Measurements from ENCODE around the gene CFAP77.

Gene CFAP77

DNA sequence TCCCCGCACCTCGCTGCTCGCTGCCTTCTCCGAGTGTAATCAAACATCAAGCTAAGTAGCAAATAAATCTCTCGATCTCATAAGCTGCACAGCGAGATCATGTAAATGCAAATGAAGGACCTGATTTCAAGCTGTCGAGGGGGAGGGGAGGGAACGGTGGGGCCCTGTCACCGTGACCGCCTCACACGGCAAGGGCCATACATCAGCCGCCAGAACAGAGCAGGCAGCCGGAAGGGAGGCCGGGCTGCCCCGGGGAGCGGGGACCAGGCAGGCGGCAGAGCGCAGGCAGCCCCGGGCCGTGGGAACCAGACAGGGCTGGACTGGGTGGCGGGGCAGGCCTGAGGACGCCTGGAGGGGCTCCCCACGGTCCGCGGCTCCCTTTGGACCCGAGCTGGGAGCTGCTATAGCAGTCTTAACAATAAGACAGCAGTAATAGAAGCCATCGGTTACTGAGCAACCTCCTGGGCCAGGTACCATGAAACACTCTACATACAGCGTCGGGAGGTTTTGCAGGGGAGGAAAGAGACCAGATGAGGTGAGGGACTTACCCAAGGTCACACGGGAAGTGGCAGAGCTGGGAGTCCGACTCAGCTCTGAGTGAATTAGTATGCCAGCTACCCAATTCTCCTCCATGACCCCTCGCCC, 76.8 kb downstream of the CFAP77 start:
- no peak for DNase-seq (ENCODE audit: low spot score)
- TF ChIP-seq, protein P1, sequence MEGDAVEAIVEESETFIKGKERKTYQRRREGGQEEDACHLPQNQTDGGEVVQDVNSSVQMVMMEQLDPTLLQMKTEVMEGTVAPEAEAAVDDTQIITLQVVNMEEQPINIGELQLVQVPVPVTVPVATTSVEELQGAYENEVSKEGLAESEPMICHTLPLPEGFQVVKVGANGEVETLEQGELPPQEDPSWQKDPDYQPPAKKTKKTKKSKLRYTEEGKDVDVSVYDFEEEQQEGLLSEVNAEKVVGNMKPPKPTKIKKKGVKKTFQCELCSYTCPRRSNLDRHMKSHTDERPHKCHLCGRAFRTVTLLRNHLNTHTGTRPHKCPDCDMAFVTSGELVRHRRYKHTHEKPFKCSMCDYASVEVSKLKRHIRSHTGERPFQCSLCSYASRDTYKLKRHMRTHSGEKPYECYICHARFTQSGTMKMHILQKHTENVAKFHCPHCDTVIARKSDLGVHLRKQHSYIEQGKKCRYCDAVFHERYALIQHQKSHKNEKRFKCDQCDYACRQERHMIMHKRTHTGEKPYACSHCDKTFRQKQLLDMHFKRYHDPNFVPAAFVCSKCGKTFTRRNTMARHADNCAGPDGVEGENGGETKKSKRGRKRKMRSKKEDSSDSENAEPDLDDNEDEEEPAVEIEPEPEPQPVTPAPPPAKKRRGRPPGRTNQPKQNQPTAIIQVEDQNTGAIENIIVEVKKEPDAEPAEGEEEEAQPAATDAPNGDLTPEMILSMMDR (IDR thresholded peaks at IDR 0.05; ENCODE audit: extremely low read depth, insufficient read depth, missing control alignments) = no peak
- in situ Hi-C loops (cut with MboI; ENCODE audit: low pct_unique_long_range_greater_than_20kb, low sequenced_read_pairs, unreplicated experiment) = no loop called here

DNA sequence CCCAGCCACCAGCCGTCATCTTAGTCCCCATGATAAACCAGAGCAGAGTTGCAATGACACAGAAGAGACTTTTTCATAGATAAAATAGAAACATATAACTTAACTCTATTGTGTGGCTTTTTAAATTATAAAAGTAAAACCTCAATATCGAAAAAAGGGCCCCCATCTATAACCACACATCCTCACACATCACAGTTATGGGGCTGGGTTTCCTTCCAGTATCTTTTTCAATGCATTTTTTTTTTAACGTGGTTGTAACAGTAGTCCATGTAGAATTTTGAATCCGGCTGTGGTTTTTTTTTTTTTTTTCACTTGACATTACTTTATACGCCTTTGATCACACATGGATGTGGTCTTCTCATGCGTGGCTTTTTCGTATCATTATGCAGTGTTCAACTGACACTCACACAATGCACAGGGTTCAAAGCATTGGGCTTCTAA, 77.4 kb downstream of the CFAP77 start:
- TF ChIP-seq, protein P1 (IDR thresholded peaks at IDR 0.05; ENCODE audit: extremely low read depth, insufficient read depth, missing control alignments) = no peak
- in situ Hi-C loops (cut with MboI; ENCODE audit: low pct_unique_long_range_greater_than_20kb, low sequenced_read_pairs, unreplicated experiment) = no loop called here
- no peak for DNase-seq (ENCODE audit: low spot score)

DNA sequence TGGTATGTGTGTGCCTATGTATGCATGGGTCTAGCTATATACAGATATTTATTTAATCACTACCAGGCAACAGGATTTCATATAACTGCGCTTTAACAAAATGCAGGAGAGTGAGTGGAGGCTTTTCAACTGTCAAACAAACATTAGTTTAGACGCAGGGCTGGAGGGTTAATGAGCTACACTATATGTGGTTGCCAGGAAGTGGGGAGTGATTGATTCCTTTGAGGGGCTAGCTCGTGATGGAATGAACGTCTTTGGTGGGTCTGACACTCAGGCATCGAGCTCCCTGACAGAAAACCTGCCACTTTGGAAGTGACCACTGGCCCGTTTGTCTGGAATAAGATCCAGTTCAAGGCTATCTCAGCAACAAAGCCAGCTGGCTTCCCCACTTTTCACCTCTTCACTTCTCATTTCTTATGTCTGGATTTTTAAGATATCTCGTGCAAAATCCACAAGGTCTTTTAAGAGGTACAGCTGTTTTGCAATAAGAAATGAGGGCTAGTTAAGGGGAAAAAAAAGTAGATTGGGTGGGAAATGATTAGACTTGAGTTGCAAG, 78.0 kb downstream of the CFAP77 start:
- TF ChIP-seq, protein P1 (IDR thresholded peaks at IDR 0.05; ENCODE audit: extremely low read depth, insufficient read depth, missing control alignments) = no peak
- in situ Hi-C loops (cut with MboI; ENCODE audit: low pct_unique_long_range_greater_than_20kb, low sequenced_read_pairs, unreplicated experiment) = no loop called here

DNA sequence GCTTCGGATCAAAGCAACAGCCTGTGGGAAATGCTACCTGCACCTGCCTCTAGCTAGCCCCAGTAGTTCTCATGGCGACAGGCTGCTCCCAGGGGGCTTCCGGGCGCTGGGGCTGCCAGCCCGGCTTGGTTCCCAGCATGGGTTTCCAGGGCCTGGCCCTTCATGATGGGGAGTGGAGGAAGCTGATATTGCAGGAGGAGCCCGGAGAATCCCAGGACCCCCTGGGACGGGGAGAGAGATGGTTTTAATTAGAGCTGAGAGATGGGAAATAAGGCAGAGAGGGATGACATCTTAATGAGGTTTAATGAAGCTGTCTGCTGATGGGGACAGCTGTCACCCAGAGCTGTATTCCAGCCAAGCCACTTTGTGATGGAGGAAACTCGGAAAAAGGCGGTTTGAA, 78.6 kb downstream of the CFAP77 start:
- no peak for DNase-seq (ENCODE audit: low spot score)
- TF ChIP-seq, protein P1 (IDR thresholded peaks at IDR 0.05; ENCODE audit: extremely low read depth, insufficient read depth, missing control alignments) = no peak

More for the DNA sequence above, 78.0 kb downstream of the CFAP77 start:
- no peak for DNase-seq (ENCODE audit: low spot score)

DNA sequence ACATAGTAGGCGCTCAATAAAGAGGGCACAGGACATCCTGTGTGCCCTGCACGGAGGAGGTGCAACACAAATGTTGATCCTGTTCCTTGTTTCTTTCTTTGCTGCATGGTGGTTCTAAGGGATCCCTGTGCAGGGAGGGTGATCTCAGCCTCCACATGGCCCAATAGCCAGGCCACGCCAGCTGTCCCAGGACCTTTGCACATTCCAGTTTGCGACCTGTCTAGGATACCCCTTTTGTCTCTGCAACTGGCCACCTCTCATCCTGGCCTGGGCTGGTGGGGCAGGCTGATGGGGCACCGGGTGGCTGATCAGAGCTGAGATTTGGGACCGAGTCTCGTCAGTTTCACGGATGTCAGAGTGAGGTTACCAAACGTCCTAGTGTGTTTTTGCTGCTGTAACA, 79.5 kb downstream of the CFAP77 start:
- DNase-seq (ENCODE audit: low spot score) = no peak
- TF ChIP-seq, protein P1 (IDR thresholded peaks at IDR 0.05; ENCODE audit: extremely low read depth, insufficient read depth, missing control alignments) = no peak
- in situ Hi-C loops (cut with MboI; ENCODE audit: low pct_unique_long_range_greater_than_20kb, low sequenced_read_pairs, unreplicated experiment) = no loop called here

More for the DNA sequence above, 78.6 kb downstream of the CFAP77 start:
- in situ Hi-C loops (cut with MboI; ENCODE audit: low pct_unique_long_range_greater_than_20kb, low sequenced_read_pairs, unreplicated experiment) = no loop called here

DNA sequence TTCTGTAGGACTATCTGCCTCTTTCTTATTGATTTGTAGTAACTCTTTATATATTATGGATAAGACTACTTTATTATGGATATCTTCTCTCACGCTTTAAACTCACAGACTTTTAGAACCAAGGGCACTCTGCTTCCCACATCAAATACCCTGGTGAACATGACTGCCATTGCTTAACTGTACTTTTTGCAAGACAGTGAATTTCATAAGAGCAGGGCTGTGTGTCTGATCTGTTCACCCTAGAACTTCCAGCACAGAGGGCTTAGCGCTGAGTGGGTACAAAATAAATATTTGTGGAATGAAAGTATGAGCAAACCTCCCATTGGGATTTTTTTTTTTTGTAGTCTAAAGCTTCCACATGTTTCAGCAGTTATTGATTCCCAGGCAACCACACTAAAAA, 84.8 kb downstream of the CFAP77 start:
- in situ Hi-C loops (cut with MboI; ENCODE audit: low pct_unique_long_range_greater_than_20kb, low sequenced_read_pairs, unreplicated experiment) = no loop called here
- no peak for DNase-seq (ENCODE audit: low spot score)
- TF ChIP-seq, protein P1 (IDR thresholded peaks at IDR 0.05; ENCODE audit: extremely low read depth, insufficient read depth, missing control alignments) = no peak
